HG02885 (cell line): Measurements from ENCODE around the gene GRAMD1C.
A peak's percentile ranks its signal among the peaks of the same experiment; 100 is the strongest.
"Not testable (repeated sequence)": the region's sequence is repeated elsewhere in the genome, so short reads cannot be mapped to it uniquely, and the experiment has no call there.

Experiments
- ATAC-seq: cut with Tn5 transposase; IDR thresholded peaks from one replicate; pipeline ENCODE4 v1.9.1; 2021; ENCODE audit warnings: mild to moderate bottlenecking; ENCODE audit not compliant: unreplicated experiment, poor library complexity

Gene GRAMD1C

DNA sequence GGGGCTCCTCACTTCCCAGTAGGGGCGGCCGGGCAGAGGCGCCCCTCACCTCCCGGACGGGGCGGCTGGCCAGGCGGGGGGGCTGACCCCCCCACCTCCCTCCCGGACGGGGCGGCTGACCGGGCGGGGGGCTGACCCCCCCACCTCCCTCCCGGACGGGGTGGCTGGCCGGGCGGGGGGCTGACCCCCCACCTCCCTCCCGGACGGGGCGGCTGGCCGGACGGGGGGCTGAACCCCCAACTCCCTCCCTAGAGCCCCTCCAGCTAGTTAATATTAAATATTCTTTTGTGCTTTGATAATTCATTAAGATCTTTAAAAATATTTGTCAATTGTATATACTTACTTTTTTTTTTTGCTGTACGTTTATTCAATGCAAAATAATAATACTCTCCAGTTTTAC, 11.3 kb downstream of the GRAMD1C start:
- ATAC-seq: not testable (repeated sequence)

DNA sequence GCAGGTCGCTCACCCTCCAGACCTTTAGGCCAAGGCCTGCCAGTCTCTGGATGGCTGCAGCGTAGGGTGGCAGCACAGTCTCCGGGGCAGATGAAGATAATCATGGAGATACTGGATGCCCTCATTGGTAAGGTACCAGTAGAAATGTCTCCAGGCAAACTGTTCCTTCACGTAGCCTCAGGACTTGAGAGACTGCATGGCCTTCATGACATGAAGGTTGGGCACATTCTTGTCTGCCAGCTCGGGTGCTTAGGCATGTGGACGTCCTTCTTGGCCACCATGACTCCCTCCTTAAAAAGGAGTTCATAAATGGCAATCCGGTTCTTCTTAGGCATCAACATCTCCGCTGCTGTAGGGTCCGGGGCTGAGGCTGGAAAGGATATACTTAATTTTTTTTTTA, 11.8 kb downstream of the GRAMD1C start:
- ATAC-seq: not testable (repeated sequence)

GRCh38 chr3:113852506-113852905, 13.9 kb downstream of the GRAMD1C start:
- no peak for ATAC-seq

DNA sequence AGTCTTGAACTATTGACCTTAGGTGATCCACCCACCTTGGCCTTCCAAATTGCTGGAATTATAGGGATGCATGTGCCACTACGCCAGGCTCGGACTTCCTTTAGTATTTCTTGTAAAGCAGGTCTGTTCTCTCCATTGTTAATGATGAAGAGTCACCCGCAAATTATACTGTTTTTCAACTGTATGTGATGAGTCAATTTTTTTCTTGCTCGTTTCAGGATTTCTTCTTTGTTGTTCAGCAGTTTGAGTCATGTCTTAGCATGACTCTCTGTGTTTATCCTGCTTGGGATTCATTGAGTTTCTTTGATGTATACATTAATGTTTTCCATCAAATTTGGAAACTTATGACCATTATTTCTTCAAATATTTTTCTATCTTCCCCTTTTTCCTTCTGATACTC, 28.9 kb downstream of the GRAMD1C start:
- ATAC-seq: no peak

- no peak for ATAC-seq
Measured at GRCh38 chr3:113873293-113873692, 34.7 kb downstream of the GRAMD1C start.

DNA sequence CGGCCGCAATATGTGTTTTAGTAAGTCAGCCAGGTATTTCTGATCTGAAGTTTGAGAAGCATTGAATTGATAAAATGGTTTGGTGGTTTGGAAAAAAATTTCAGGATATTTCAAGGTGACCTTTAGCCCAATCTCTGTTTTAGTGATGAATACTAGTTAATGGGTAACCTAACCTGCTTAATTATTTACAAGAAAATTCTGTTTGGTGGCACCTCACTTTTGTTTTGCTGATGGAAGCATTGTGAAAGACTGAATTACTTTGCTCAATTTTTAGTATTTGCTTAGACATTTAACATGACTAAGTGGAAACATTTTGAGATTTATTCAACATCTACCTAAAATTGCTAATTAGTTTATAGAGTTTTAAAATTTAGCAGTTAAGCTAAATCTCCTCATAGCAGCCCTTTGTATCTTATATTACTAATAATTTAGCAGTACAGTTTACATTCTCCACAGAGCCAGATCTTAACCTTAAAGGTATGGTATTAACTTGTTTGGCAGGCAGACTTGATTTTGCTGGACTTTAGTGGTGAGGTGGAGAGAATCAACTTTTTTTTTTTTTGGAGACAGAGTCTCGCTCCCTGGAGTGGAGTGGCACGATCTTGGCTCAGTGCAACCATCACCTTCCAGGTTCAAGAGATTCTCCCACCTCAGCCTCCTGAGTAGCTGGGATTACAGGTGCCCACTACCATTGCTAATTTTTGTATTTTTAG, 35.4 kb downstream of the GRAMD1C start:
- ATAC-seq: no peak

GRCh38 chr3:113878403-113878802, 39.8 kb downstream of the GRAMD1C start:
- ATAC-seq: no peak

GRCh38 chr3:113885050-113885449, 46.5 kb downstream of the GRAMD1C start:
- ATAC-seq: no peak

DNA sequence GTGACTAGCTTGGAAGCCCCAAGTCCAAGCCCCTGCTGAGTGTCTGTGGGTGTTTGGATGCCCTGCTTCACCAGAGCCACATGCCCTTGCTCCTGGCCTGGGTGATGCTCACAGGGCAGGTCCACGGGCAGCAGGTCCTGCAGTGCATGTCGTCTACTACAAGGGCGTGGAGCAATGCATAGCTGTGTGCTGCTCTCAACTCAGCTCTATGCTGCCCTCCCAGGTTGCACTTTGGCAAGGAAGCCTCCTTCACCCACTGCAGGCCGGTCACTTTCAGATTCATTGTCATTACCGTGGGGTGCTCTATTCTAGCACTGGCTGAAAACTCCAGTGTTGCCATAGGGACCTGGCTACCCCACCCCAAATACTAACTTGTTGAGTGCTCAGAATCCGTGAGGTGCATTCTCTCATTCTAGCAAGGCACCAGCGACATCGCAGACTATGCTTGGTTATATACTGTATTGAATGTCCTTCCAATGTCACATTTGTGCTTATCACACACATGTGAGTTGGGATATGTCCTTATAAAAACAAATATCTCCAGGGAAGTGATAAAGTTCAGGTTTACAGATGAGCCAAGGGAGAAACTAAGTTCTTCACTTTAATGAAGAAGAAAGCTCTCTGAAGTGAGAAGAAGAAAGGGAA, 51.8 kb downstream of the GRAMD1C start:
- no peak for ATAC-seq

GRCh38 chr3:113894927-113895326, 56.3 kb downstream of the GRAMD1C start:
- ATAC-seq: no peak

DNA sequence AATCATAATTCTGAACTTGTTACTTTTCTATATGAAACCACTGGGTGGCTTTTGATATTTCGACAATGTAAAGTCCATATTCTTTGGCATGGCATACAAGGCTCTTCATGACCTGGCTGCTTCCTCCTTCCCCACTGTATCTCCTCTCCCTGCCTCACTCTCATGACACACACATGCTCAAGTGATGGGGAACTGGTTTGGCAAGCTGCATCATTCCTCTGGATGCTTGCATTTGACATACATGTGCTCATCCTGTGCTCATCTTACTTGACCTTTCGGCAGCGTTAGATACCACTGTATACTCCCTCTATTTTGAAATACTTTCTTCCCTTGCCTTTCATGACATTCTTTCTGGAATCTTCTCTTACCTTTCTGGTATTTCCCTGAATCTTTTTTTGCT, 57.4 kb downstream of the GRAMD1C start:
- no peak for ATAC-seq

- ATAC-seq: no peak
Measured at GRCh38 chr3:113896930-113897329, 58.3 kb downstream of the GRAMD1C start.

GRCh38 chr3:113897373-113897777, 58.8 kb downstream of the GRAMD1C start:
- no peak for ATAC-seq

DNA sequence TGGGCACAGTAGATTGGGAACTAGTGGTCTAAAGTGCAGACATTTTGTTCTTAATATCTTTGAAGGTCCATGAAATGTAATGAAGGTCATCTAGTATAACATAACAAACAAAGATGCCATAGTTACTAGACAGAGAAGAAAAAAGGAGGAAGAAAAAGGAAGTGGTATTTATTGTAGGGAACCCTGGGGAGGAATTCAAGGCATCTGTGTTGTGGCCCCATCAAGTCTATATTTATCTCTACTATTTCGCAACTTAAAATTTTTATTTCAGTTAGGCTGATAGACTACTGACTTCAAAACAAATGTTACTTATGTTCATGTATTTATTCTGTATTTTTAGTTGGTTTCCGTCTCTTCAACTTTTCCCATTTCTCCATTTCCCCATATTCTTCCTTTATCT, 60.3 kb downstream of the GRAMD1C start:
- ATAC-seq: no peak

DNA sequence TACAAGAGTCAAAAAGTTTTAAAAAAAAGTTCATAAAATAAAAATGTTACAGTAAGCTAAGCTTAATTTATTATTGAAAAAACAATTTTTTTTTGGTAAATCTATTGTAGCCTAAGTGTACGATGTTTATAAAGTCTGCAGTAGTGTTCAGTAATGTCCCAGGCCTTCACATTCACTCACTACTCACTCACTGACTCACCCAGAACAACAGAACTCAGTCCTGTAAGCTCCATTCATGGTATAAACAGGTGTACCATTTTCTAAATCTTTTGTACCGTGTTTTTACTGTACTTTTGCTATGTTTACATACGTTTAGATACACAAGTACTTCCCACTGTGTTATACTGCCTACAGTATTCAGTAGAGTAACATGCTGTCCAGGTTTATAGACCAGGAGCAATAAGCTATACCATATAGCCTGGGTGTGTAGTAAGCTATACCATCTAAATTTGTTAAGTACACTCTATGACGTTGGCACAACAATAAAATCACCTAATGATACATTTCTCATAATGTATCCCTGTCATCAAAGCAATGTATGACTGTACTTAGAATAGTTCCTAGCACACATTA, 68.1 kb downstream of the GRAMD1C start:
- ATAC-seq: no peak

- no peak for ATAC-seq
Measured at GRCh38 chr3:113908133-113908532, 69.5 kb downstream of the GRAMD1C start.

GRCh38 chr3:113910966-113911365, 72.4 kb downstream of the GRAMD1C start:
- no peak for ATAC-seq

- ATAC-seq: peak; percentile 97
Measured at GRCh38 chr3:113912552-113913236, 74.1 kb downstream of the GRAMD1C start.

DNA sequence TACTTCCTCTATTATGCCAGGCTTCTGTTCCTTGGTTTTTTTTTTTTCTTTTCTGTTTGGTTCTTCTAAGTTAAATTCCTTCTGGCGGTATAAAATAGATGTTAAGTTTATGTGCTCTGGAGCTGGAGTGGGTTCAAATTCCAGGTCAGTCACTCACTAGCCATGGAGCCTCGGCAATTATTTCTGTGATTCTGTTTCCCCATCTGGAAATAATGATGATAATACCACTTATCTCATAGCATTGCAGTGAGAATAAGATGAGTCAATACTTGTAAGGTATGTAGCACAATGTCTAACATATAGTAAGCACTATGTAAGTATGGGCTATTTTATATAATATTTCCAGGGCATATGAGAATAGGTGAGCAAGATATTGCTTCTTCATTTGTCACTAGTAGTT, 76.1 kb downstream of the GRAMD1C start:
- ATAC-seq: no peak

GRCh38 chr3:113927556-113927955, 89.0 kb downstream of the GRAMD1C start:
- no peak for ATAC-seq

GRCh38 chr3:113946831-113947230, 108.2 kb downstream of the GRAMD1C start:
- ATAC-seq: no peak
